Tibial artery (tissue), 4 donors: ENCODE results near the gene CREB5.

Source experiments
- DNase-seq, 2 donors: peaks; one replicate each; pipeline ENCODE4 v3.0.0-alpha.2; 2019
- H3K27ac ChIP-seq, 2 donors: fragments of 200-600 bp; sonication (generic) in 1 of 2; 1 replicate in 1 of 2; 2 replicates in 1 of 2; pipeline ENCODE4 v1.5.1; 2018 to 2019; ENCODE audit warnings: mild to moderate bottlenecking in 1 of 2
- H3K27me3 ChIP-seq, 2 donors: fragments of 200-600 bp; sonication (generic) in 1 of 2; one replicate each; pipeline versions ENCODE4 v1.5.1 to v1.6.0; 2016 to 2019
- H3K36me3 ChIP-seq, 3 donors: fragments of 200-600 bp; sonication (generic) in 2 of 3; one replicate each; pipeline ENCODE4 v1.5.1; 2016 to 2019; ENCODE audit warnings: mild to moderate bottlenecking in 2 of 3
- H3K4me1 ChIP-seq, 4 donors: fragments of 200-600 bp; sonication (generic) in 2 of 4; 1 replicate in 3 of 4; 2 replicates in 1 of 4; pipeline ENCODE4 v1.5.1; 2016 to 2019
- H3K4me3 ChIP-seq, 2 donors: fragments of 200-600 bp; sonication (generic) in 1 of 2; 1 replicate in 1 of 2; 2 replicates in 1 of 2; pipeline ENCODE4 v1.5.1; 2018 to 2019; ENCODE audit warnings: mild to moderate bottlenecking in 2 of 2
- H3K9me3 ChIP-seq, 3 donors: fragments of 200-600 bp; sonication (generic) in 1 of 3; one replicate each; pipeline ENCODE4 v1.5.1; 2016 to 2019
- intact Hi-C: fragments of 100-400 bp; cut with DNase I; formaldehyde crosslinking; loops from one replicate; pipeline ENCODE4 v1.15.0; 2023; ENCODE audit warnings: low total_unique reads
- TF ChIP-seq, protein P1 (sequence below), 2 experiments: fragments of 200-600 bp in 1 of 2; fragments of 450-650 bp in 1 of 2; IDR thresholded peaks; one replicate each; pipeline ENCODE4 v1.5.1; 2017 to 2019; ENCODE audit warnings: antibody characterized with exemption in 2 of 2, mild to moderate bottlenecking in 1 of 2, moderate library complexity in 1 of 2

The CREB5 gene

DNA sequence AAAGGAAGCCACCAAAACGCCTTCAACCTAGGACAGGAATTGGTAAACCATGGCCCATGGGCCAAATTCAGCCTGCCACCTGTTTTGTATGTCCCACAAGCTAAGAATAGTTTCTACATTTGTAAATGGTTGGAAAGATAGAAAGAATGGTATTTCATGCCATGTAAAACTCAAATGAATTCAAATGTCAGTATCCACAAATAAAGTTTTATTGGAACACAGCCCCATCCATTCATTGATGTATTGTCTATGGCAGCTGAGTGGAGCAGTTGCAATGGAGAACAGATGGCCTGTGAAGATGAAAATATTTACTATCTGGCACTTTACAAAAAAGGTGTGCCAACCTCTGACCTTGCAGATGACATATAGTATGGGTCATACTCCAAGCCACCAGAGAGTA is 236.9 kb downstream of the CREB5 start:
- Histone ChIP-seq H3K27me3 (no peaks in the 10 kb centered on the region), H3K4me1 (no peaks in the 10 kb centered on the region), H3K36me3 (no peaks in the 10 kb centered on the region), H3K27ac (no peak overlapping the region), H3K9me3 (no peaks in the 10 kb centered on the region), H3K4me3 (no peak overlapping the region)
- TF ChIP-seq, protein P1, sequence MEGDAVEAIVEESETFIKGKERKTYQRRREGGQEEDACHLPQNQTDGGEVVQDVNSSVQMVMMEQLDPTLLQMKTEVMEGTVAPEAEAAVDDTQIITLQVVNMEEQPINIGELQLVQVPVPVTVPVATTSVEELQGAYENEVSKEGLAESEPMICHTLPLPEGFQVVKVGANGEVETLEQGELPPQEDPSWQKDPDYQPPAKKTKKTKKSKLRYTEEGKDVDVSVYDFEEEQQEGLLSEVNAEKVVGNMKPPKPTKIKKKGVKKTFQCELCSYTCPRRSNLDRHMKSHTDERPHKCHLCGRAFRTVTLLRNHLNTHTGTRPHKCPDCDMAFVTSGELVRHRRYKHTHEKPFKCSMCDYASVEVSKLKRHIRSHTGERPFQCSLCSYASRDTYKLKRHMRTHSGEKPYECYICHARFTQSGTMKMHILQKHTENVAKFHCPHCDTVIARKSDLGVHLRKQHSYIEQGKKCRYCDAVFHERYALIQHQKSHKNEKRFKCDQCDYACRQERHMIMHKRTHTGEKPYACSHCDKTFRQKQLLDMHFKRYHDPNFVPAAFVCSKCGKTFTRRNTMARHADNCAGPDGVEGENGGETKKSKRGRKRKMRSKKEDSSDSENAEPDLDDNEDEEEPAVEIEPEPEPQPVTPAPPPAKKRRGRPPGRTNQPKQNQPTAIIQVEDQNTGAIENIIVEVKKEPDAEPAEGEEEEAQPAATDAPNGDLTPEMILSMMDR (IDR thresholded peaks at IDR 0.05) = no peak
- intact Hi-C loops = no loop called here
- no peak for DNase-seq

DNA sequence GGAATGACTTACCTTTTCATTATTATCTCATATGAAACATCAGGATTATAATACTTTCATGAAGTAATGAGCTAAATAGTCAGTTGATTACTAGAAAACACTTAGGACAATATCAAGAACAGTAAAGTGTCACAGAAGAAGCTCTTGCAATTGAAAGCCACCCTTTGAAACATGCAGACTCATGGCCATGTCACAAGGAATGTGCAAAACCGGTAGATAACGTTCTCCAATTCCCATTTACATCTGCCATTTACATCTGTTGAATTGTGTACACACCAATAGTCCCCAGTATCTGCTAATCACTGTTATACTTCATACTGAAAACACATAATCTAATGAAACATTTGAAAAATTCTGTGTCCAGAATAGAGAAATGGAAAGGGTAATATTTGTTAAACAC is 237.5 kb downstream of the CREB5 start:
- intact Hi-C loops = no loop called here
- Histone ChIP-seq H3K9me3 (no peaks in the 10 kb centered on the region), H3K36me3 (no peaks in the 10 kb centered on the region), H3K27me3 (no peaks in the 10 kb centered on the region), H3K4me1 (no peaks in the 10 kb centered on the region), H3K4me3 (no peak overlapping the region), H3K27ac (no peak overlapping the region)
- TF ChIP-seq, protein P1 (IDR thresholded peaks at IDR 0.05) = no peak
- no peak for DNase-seq

DNA sequence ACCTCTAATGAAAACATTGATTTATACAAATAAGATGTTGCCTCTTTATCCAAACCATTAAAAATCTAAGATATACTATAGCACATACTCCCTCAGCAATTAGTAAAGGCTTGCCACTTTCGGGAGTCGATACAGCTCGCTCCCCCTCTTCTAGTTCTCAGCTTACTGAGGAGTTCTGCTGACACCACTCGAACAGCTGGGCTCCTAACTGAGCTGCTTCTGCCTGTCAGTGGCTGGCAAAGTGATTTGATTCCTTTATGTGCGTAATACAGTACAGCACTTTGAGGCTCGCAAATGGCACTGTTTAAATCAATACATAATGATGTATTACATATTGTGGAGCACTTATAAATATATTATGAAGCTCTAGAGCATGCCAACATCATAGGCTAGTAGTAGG is 241.8 kb downstream of the CREB5 start:
- intact Hi-C loops = no loop called here

DNA sequence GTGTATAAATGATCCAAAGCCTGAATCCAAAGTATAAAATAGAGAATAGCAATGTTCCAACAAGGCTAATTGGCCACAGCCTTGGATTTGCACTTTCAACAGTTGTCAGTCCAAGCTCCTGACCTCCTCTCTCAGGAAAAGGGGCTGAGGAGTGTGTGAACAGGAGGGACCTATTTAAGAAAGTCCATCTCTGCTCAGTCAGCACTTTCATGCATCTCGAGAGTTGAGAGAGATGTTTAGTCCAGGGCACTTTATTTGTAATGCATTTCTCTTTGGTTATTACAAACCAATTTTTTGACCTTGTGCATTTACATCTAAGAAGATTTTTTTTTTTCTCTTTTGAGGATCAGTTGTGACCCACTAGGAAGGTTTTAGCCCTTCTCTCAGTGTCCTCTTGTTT is 244.2 kb downstream of the CREB5 start:
- no peak overlapping the region for H3K4me3 ChIP-seq
- H3K27ac ChIP-seq = no peak overlapping the region
- DNase-seq = no peak
- H3K27me3 ChIP-seq = no peaks in the 10 kb centered on the region
- intact Hi-C loops = no loop called here
- TF ChIP-seq, protein P1 (IDR thresholded peaks at IDR 0.05) = no peak
- H3K4me1 ChIP-seq = no peaks in the 10 kb centered on the region
- no peaks in the 10 kb centered on the region for H3K36me3 ChIP-seq
- H3K9me3 ChIP-seq = peaks cover 0 to 11% (median 7%) of the 10 kb centered on the region in 3 donors

More for the DNA sequence above, 241.8 kb downstream of the CREB5 start:
- TF ChIP-seq, protein P1 (IDR thresholded peaks at IDR 0.05) = no peak
- Histone ChIP-seq H3K27ac (no peak overlapping the region), H3K4me1 (no peaks in the 10 kb centered on the region), H3K9me3 (no peaks in the 10 kb centered on the region), H3K4me3 (no peak overlapping the region), H3K27me3 (no peaks in the 10 kb centered on the region), H3K36me3 (no peaks in the 10 kb centered on the region)
- DNase-seq = no peak

DNA sequence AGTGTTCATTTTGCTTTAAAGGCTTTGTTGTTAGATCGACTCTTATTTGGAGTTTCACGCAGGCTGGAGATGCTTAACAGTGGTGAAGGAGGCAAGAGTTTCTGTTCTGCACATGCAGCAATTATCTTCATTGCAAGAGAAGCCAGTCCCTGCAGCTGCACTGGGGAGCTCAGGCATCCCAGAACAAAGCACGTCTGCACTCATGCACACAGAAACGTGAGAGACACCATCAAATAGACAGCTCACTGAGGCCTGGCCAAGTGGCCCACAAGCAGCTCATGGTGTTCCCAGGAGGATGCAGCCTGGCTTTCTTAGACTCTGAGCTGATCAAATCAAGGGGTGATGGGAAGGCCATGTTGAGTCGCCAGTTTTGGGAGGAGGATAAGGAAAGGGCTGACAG is 246.1 kb downstream of the CREB5 start:
- TF ChIP-seq, protein P1 (IDR thresholded peaks at IDR 0.05) = no peak
- Histone ChIP-seq H3K36me3 (no peaks in the 10 kb centered on the region), H3K4me1 (no peaks in the 10 kb centered on the region), H3K27ac (no peak overlapping the region), H3K4me3 (no peak overlapping the region), H3K27me3 (no peaks in the 10 kb centered on the region), H3K9me3 (peaks cover 0 to 11% (median 7%) of the 10 kb centered on the region in 3 donors)
- intact Hi-C loops = no loop called here
- no peak for DNase-seq

DNA sequence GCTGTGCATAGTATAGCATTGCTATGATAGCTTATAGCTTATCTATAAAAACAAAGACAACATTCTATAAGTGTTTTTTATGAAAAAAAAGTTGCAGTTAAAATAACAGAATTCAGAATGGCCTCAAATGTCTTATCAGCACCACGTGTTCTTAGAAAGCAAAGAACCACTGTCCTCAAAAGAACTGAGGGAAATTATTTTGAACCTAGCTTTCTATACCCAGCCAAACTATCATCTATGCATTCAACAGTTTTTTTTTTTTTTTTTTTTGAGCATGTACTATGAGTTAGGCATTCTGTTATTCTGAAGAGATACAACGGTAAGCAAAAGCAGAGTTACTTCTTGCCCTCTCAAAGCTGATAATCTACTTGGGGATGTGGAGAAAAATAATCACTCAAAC is 247.8 kb downstream of the CREB5 start:
- no peak for DNase-seq
- intact Hi-C loops = no loop called here
- Histone ChIP-seq H3K27ac (no peak overlapping the region), H3K36me3 (no peaks in the 10 kb centered on the region), H3K9me3 (peaks cover 0 to 11% (median 7%) of the 10 kb centered on the region in 3 donors), H3K4me1 (no peaks in the 10 kb centered on the region), H3K27me3 (no peaks in the 10 kb centered on the region), H3K4me3 (no peak overlapping the region)
- TF ChIP-seq, protein P1 (IDR thresholded peaks at IDR 0.05) = no peak
